ES-I3 (cell line): ENCODE measurements around the gene GUCY2C.

Source experiments
- H3K36me3 ChIP-seq: 2 replicates; pipeline ENCODE4 v1.6.1; 2013; ENCODE audit warnings: mild to moderate bottlenecking, low read length, control low read depth, moderate library complexity; ENCODE audit not compliant: insufficient read depth
- H3K4me1 ChIP-seq: 2 replicates; pipeline ENCODE4 v1.6.1; 2013; ENCODE audit warnings: mild to moderate bottlenecking, control low read depth, low read length; ENCODE audit not compliant: insufficient read depth
- H3K9ac ChIP-seq: 2 replicates; pipeline ENCODE4 v1.6.1; 2013; ENCODE audit warnings: low read depth, mild to moderate bottlenecking, low read length, moderate library complexity
- H3K9me3 ChIP-seq: 2 replicates; pipeline ENCODE4 v1.6.1; 2013; ENCODE audit warnings: mild to moderate bottlenecking, low read length, moderate library complexity; ENCODE audit not compliant: control insufficient read depth, insufficient read depth

The GUCY2C gene

DNA sequence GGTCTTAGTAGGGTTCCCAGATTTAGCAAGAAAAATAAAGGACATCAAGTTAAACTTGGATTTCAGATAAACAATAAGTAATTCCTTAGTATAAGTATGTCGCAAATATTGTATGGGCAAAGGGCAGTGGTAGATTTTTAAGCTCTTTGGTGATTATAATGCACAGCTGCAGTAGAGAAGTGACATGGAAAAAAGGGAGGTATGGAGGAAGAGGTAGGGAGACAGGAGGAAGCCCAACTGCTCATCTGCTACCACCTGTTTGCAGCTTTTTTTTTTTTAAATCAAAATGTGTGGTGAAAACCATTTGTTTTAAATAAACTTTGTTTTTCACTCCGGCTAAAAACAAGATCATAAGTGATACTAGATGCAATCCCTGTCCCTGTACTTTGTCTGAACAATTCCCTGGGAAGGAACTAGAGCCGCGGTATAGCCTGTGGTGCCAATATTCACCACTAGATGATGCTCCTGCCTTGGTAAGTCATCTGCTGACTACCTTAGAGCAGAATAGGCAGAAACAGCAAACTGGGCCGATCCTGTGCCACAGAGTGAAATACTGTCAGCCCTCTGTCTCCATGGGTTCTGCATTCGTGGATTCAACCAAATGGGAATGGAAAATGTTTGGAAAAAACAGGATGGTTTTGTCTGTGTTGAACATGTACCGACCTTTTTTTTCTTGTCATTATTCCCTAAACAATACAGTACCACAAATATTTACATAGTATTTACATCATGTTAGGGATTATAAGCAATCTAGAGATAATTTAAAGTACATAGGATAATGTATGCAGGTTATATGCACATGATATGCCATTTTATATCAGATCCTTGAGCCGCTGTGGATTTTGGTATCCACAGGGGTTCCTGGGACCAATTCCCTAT, 66.3 kb downstream of the GUCY2C start:
- peaks cover 5% of the 10 kb centered on the region; the same call in 1 of the 2 replicates for H3K4me1 ChIP-seq
- no peaks in the 10 kb centered on the region for H3K36me3 ChIP-seq
- no peaks in the 10 kb centered on the region for H3K9me3 ChIP-seq
- H3K9ac ChIP-seq, result no peak overlapping the region

- H3K9ac ChIP-seq, result no peak overlapping the region
- H3K4me1 ChIP-seq, result peaks cover 5% of the 10 kb centered on the region; the same call in 1 of the 2 replicates
- no peaks in the 10 kb centered on the region for H3K36me3 ChIP-seq
- H3K9me3 ChIP-seq, result no peaks in the 10 kb centered on the region
Measured at GRCh38 chr12:14628771-14629170, 67.6 kb downstream of the GUCY2C start.

DNA sequence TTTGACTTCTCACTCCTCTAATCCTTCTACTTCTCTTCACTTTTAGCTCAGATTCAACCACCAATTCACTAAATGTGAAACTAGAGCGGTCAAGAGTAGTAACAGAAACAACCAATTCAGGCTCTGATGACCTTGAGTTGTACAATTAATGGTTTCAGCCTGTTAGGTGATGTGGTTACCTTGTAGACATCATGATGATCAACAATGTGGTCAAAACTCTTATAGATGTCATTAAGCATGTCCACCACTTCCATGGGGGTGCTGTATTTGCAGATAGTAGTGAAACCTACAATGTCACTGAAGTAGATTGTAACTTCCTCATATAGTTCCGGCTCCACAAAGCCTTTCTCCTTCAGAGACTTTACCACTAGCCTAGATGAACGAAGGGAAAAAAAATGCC, 74.6 kb downstream of the GUCY2C start:
- H3K36me3 ChIP-seq, result no peaks in the 10 kb centered on the region
- no peak overlapping the region for H3K9ac ChIP-seq
- no peaks in the 10 kb centered on the region for H3K9me3 ChIP-seq
- H3K4me1 ChIP-seq, result no peaks in the 10 kb centered on the region

DNA sequence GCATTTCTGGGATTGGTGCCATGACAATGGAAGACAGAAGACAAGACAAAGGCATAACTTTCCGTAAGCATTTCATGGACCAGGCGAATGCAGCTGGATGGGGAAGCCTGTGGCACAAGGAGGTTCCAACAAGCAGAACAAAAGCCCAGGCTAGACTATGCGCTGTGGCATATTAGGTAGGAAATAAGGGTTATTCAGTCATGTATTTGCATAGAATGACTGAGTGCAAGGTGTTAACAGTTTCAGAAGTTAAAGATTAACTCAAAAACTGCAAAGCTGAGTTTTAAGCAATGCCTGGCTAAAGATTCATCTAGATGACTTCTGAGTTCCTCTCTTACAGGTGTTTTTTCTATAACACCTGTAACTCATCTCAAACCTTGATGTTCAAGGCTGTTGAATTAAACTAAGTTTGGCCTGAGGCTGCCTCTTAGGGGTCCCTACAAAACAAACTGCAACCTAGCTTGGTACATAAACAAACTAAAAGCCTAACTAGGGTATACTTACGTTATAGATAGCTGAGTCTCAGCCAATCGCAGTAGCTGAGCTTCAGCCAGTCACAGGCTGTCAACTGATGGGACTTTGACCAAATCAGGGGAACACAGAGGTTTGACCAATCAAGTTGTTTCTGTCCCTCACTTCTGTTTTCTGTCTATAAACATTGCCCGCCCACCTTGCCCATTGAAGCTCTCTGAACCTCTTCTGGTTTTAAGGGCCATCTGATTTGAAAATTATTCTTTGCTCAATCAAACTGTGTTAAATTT, 76.5 kb downstream of the GUCY2C start:
- Histone ChIP-seq H3K4me1 (no peaks in the 10 kb centered on the region; the same call in 1 of the 2 replicates), H3K9me3 (no peaks in the 10 kb centered on the region), H3K9ac (no peak overlapping the region), H3K36me3 (no peaks in the 10 kb centered on the region)

GRCh38 chr12:14618983-14619382, 77.4 kb downstream of the GUCY2C start:
- Histone ChIP-seq H3K9ac (no peak overlapping the region), H3K36me3 (no peaks in the 10 kb centered on the region), H3K9me3 (no peaks in the 10 kb centered on the region), H3K4me1 (no peaks in the 10 kb centered on the region; the same call in 1 of the 2 replicates)

GRCh38 chr12:14614704-14615121, 81.7 kb downstream of the GUCY2C start:
- Histone ChIP-seq H3K9ac (no peak overlapping the region), H3K4me1 (no peaks in the 10 kb centered on the region; the same call in 1 of the 2 replicates), H3K36me3 (no peaks in the 10 kb centered on the region), H3K9me3 (no peaks in the 10 kb centered on the region)

DNA sequence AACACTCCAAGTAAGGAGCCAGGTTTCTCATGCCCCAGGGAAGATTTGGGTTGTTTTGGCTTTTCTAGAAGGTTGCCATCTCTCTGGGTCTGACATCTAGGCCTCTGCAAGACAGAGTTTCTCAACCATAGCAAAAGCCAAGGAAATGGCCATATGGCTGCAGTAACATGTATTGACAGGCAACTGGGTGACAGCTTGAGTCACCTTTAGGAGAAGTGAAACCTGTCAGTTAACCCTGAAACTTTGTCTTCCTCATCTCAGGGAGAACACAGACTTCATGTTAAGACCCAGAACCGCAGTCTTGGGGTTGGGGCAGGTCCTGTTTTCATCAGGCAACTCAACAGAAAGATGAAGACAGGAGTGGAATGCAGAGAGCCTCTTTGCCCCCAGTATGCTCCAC, 82.7 kb downstream of the GUCY2C start:
- H3K9me3 ChIP-seq, result no peaks in the 10 kb centered on the region
- H3K36me3 ChIP-seq, result no peaks in the 10 kb centered on the region
- no peaks in the 10 kb centered on the region; the same call in 1 of the 2 replicates for H3K4me1 ChIP-seq
- no peak overlapping the region for H3K9ac ChIP-seq

DNA sequence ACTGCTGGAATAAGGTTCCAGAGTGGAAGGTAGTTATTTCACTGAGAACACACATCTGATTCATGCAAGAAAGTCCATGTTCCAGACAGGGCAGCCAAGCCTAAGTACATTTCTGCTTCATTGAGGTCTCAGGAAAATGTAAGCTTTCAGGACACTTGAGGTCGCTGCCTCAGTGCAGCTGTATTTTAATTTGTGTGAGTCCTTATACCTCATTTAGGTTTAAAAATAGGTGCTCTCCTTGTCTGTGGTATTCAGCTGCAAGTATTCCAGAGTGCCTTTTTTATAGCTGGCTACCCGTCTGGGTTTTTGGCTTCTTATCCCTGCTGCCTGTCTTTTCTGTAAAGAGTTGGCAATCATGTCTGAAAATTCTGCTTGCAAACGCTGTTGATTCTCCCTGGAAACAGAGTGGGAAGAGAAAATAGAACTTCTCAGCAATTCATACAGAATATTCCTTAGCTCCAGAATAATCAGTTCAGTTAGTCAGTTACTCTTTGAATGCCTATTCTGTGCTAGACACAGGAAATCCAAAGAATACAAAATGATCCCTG, 83.4 kb downstream of the GUCY2C start:
- Histone ChIP-seq H3K9ac (no peak overlapping the region), H3K9me3 (no peaks in the 10 kb centered on the region), H3K4me1 (no peaks in the 10 kb centered on the region; the same call in 1 of the 2 replicates)

GRCh38 chr12:14612250-14612649, 84.1 kb downstream of the GUCY2C start:
- no peaks in the 10 kb centered on the region for H3K36me3 ChIP-seq
- no peaks in the 10 kb centered on the region for H3K9me3 ChIP-seq
- no peak overlapping the region for H3K9ac ChIP-seq
- H3K4me1 ChIP-seq, result no peaks in the 10 kb centered on the region; the same call in 1 of the 2 replicates

More for the DNA sequence above, 83.4 kb downstream of the GUCY2C start:
- H3K36me3 ChIP-seq, result no peaks in the 10 kb centered on the region

DNA sequence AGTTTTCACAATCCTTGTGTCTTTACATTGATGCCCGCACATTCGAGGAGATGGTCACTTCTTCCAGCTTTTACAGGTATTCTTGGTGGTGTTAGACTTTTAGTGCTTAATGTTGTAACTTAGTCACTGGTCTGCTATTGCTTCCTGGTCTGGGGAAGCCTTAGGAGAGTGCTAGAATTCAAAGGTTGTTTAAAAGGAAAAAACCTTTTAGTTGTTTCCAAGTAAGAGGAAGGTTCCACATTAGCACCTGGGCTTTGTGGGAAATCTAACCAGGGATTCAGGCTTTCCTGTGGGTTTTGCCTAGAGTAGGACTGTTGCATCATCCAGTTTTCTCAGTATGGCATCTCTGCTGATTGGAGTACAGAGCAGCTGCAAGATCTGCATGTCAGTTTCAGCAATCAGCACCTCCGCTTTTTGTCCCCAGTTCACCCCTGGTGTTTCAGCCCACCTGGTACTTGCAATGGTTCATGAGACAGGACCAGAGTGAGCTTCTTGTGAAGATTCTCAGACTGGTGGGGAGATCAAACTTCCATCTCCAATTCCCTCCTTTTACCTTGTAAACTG, 84.7 kb downstream of the GUCY2C start:
- no peaks in the 10 kb centered on the region for H3K36me3 ChIP-seq
- 0 out of 2 replicates have a peak, but pooled peaks cover under 1% of the 10 kb centered on the region for H3K9me3 ChIP-seq
- no peaks in the 10 kb centered on the region; the same call in 1 of the 2 replicates for H3K4me1 ChIP-seq
- no peak overlapping the region for H3K9ac ChIP-seq

DNA sequence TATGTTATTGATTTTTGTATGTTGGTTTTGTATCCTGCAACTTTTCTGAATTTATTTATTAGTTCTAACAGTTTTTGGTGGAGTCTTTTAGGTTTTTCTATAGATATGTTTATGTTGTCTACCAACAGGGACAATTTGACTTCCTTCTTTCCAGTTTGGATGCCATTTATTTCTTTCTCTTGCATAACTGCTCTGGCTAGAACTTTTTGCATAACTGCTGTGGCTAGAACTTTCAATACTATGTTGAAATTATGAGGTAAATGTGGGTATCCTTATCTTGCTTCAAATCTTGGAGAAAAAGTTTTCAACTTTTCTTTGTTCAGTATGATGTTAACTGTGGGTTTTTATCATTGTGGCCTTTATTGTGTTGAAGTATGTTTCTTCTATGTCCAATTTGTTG, 88.8 kb downstream of the GUCY2C start:
- Histone ChIP-seq H3K36me3 (no peaks in the 10 kb centered on the region), H3K9ac (no peak overlapping the region), H3K4me1 (no peaks in the 10 kb centered on the region), H3K9me3 (0 out of 2 replicates have a peak, but pooled peaks cover 8% of the 10 kb centered on the region)

DNA sequence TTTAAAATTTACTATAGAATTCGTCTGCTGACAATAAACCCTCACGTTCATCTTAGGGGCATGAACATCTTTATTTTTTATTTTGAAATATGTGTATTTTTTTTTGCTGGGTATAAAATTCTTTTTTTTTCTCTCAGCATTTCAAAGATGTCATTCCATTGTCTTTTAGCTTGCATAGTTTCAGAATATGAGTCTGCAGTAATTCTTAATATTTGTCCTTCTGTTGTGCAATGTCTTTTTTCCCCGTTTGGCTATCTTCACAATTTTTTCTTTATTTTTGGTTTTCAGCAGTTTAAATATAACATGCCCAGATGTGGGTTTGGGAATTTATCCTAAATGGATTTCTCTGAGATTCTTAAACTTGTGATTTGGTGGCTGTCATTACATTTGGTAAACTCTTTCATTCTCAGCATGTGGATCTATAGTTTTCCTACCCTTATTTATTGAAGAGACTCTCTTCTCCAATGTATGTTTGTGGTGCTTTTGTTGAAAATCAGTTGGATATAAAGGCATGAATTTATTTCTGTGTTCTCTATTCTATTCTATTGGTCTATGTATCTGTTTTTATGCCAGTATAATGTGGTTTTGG, 90.9 kb downstream of the GUCY2C start:
- H3K9me3 ChIP-seq, result 0 out of 2 replicates have a peak, but pooled peaks cover 8% of the 10 kb centered on the region
- H3K9ac ChIP-seq, result no peak overlapping the region
- H3K4me1 ChIP-seq, result no peaks in the 10 kb centered on the region
- no peaks in the 10 kb centered on the region for H3K36me3 ChIP-seq

- H3K36me3 ChIP-seq, result no peaks in the 10 kb centered on the region
- H3K9me3 ChIP-seq, result 0 out of 2 replicates have a peak, but pooled peaks cover 8% of the 10 kb centered on the region
- no peaks in the 10 kb centered on the region for H3K4me1 ChIP-seq
- H3K9ac ChIP-seq, result no peak overlapping the region
Measured at GRCh38 chr12:14601692-14602478, 94.5 kb downstream of the GUCY2C start.
